HepG2 (cell line): ENCODE measurements around the gene IFT88.

Experiments
- FOSL2 ChIP-seq: sonication (generic); formaldehyde crosslinking; IDR thresholded peaks from 2 replicates; pipeline ENCODE4 v1.4.0; 2020; ENCODE audit warnings: missing genetic modification reagents
- GABPB1 ChIP-seq: IDR thresholded peaks from 2 replicates; pipeline ENCODE4 v1.6.1; 2016; ENCODE audit warnings: mild to moderate bottlenecking, missing genetic modification reagents, moderate library complexity, missing compliant biosample characterization
- POLR2A ChIP-seq, 2 experiments: IDR thresholded peaks; 2 replicates each; pipeline ENCODE4 v1.6.1; 2011; ENCODE audit warnings: low read depth in 2 of 2, low read length in 2 of 2, mild to moderate bottlenecking in 1 of 2, moderate library complexity in 1 of 2; ENCODE audit not compliant: insufficient read depth in 1 of 2
- TGIF2 ChIP-seq: IDR thresholded peaks from 2 replicates; pipeline ENCODE4 v1.6.1; 2016; ENCODE audit warnings: control low read depth, missing compliant biosample characterization
- ZNF329 ChIP-seq: sonication (generic); formaldehyde crosslinking; IDR thresholded peaks from 2 replicates; pipeline ENCODE4 v1.9.0; 2021; ENCODE audit warnings: low read depth, mild to moderate bottlenecking, missing genetic modification reagents

GRCh38 chr13:20717581-20718542 is 150.9 kb downstream of the IFT88 start:
- TF ChIP-seq GABPB1 (CRISPR knock-in tag) (no peak), POLR2A (IDR thresholded peaks at IDR 0.05; ENCODE audit: insufficient read depth in 1 of 2, low read depth in 2 of 2, low read length in 2 of 2) (no peak), TGIF2 (no peak), ZNF329 (no peak), FOSL2 (CRISPR knock-in tag) (no peak)
